Measurements from ENCODE around the gene SASH1.

DNA sequence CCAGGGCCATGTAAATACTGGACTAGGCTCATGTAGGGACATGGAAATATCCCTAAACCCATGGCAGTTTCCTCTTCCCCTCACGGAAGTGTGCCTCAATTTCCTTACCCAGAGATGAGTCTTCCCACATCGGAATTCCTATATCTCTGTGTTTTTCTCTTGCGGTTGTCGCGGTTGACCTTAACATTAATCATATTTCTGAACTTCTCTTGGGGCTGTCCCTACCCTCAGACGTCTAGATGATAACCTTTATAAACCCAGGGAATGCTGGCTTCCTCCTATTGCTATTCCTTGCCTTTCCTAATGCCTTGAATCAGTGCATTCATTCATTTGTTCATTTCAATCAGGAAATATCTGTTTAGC, 160.1 kb downstream of the SASH1 start:
- no peak for TF ChIP-seq CTCF (IDR thresholded peaks at IDR 0.05)
- TF ChIP-seq SMAD3 (CRISPR knock-in tag; IDR thresholded peaks at IDR 0.05; ENCODE audit: borderline replicate concordance): no peak
- no peak for TF ChIP-seq JUN (CRISPR knock-in tag; IDR thresholded peaks at IDR 0.05)
- TF ChIP-seq ZNF121 (CRISPR knock-in tag; IDR thresholded peaks at IDR 0.05): no peak
- TF ChIP-seq, protein P1, sequence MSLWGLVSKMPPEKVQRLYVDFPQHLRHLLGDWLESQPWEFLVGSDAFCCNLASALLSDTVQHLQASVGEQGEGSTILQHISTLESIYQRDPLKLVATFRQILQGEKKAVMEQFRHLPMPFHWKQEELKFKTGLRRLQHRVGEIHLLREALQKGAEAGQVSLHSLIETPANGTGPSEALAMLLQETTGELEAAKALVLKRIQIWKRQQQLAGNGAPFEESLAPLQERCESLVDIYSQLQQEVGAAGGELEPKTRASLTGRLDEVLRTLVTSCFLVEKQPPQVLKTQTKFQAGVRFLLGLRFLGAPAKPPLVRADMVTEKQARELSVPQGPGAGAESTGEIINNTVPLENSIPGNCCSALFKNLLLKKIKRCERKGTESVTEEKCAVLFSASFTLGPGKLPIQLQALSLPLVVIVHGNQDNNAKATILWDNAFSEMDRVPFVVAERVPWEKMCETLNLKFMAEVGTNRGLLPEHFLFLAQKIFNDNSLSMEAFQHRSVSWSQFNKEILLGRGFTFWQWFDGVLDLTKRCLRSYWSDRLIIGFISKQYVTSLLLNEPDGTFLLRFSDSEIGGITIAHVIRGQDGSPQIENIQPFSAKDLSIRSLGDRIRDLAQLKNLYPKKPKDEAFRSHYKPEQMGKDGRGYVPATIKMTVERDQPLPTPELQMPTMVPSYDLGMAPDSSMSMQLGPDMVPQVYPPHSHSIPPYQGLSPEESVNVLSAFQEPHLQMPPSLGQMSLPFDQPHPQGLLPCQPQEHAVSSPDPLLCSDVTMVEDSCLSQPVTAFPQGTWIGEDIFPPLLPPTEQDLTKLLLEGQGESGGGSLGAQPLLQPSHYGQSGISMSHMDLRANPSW (CRISPR knock-in tag; conservative IDR thresholded peaks at IDR 0.05; ENCODE audit: low read depth): no peak
- TF ChIP-seq CREB1 (CRISPR knock-in tag; IDR thresholded peaks at IDR 0.05): no peak
- TF ChIP-seq NR2C2 (CRISPR knock-in tag; IDR thresholded peaks at IDR 0.05): no peak
- no peak for TF ChIP-seq FOXK1 (CRISPR knock-in tag; IDR thresholded peaks at IDR 0.05)
- TF ChIP-seq SP1 (CRISPR knock-in tag; conservative IDR thresholded peaks at IDR 0.05): no peak

Data from WTC11 (cell line).